HPDE6-E6E7 (cell line): Measurements from ENCODE around the gene SPP2.

Experiments used
- DNase-seq: peaks from one replicate; pipeline ENCODE4 v3.0.0; 2011; ENCODE audit warnings: missing footprints; ENCODE audit errors: extremely low spot score

SPP2 gene

GRCh38 chr2:234092344-234092743 lies 41.8 kb downstream of the SPP2 start:
- no peak for DNase-seq

- no peak for DNase-seq
Observed at GRCh38 chr2:234095301-234095700, 44.8 kb downstream of the SPP2 start.

GRCh38 chr2:234096164-234096563 lies 45.7 kb downstream of the SPP2 start:
- no peak for DNase-seq

- no peak for DNase-seq
Observed at GRCh38 chr2:234098681-234099080, 48.2 kb downstream of the SPP2 start.

GRCh38 chr2:234099266-234099665 lies 48.8 kb downstream of the SPP2 start:
- DNase-seq, result no peak

- no peak for DNase-seq
Observed at GRCh38 chr2:234100686-234101085, 50.2 kb downstream of the SPP2 start.

GRCh38 chr2:234102112-234102511 lies 51.6 kb downstream of the SPP2 start:
- DNase-seq, result peak; percentile 32

- no peak for DNase-seq
Observed at GRCh38 chr2:234107861-234108260, 57.4 kb downstream of the SPP2 start.

- DNase-seq, result no peak
Observed at GRCh38 chr2:234109321-234109720, 58.8 kb downstream of the SPP2 start.

GRCh38 chr2:234110219-234110618 lies 59.7 kb downstream of the SPP2 start:
- no peak for DNase-seq

- peak; percentile 87 for DNase-seq
Observed at GRCh38 chr2:234111523-234111922, 61.0 kb downstream of the SPP2 start.

- DNase-seq, result no peak
Observed at GRCh38 chr2:234116010-234116409, 65.5 kb downstream of the SPP2 start.

- no peak for DNase-seq
Observed at GRCh38 chr2:234121999-234122398, 71.5 kb downstream of the SPP2 start.

- DNase-seq, result no peak
Observed at GRCh38 chr2:234125451-234126145, 75.1 kb downstream of the SPP2 start.

- no peak for DNase-seq
Observed at GRCh38 chr2:234126146-234126470, 75.6 kb downstream of the SPP2 start.
